Left ventricle myocardium inferior (tissue), 1 donor: ENCODE measurements around the gene GOLGA6L2. TPM values are rescaled to one million over a fixed set of nuclear protein-coding genes. Genes with fewer than 3 reads are reported as not detected.

Experiments
- DNase-seq: peaks from one replicate; pipeline ENCODE4 v3.0.0-alpha.2; 2020
- H3K27ac ChIP-seq: fragments of 200-600 bp; replicated peaks from 2 replicates; pipeline ENCODE4 v1.8.0; 2021
- H3K27me3 ChIP-seq: fragments of 200-600 bp; 2 replicates; pipeline ENCODE4 v1.8.0; 2021; ENCODE audit warnings: low read depth
- H3K36me3 ChIP-seq: fragments of 200-600 bp; 2 replicates; pipeline ENCODE4 v1.8.0; 2021
- H3K4me1 ChIP-seq: fragments of 200-600 bp; 2 replicates; pipeline ENCODE4 v1.8.0; 2021
- H3K4me3 ChIP-seq: fragments of 200-600 bp; 2 replicates; pipeline ENCODE4 v1.8.0; 2021; ENCODE audit warnings: mild to moderate bottlenecking, moderate library complexity
- H3K9me3 ChIP-seq: fragments of 200-600 bp; replicated peaks from 2 replicates; pipeline ENCODE4 v1.8.0; 2021
- CTCF ChIP-seq: fragments of 200-600 bp; IDR thresholded peaks from 2 replicates; pipeline ENCODE4 v1.8.0; 2021; ENCODE audit warnings: antibody characterized with exemption, mild to moderate bottlenecking, borderline replicate concordance
- intact Hi-C: fragments of 100-400 bp; cut with micrococcal nuclease; formaldehyde crosslinking; loops from one replicate; pipeline ENCODE4 v1.11.0; 2022
- long read RNA-seq: library from polyadenylated mRNA; unstranded; transcript quantifications from one replicate; pipeline ENCODE4 v2.0.0, GENCODE V29; 2021
- total RNA-seq: library from RNA; stranded (reverse); fragmentation: NEBNext Ultra II Directional; extraction: Animal tissue kit (Norgen Biotek cat#: 25700); gene quantifications from one replicate; pipeline ENCODE4 v1.2.1, GENCODE V29; 2021
- donor health status: DM: no; HTN: yes; CAD: no; lungs with severe emphysema.

Gene GOLGA6L2
- not detected for total RNA-seq
- long read RNA-seq = 0 reads

- intact Hi-C loops = no loop called here
- H3K4me3 ChIP-seq = no peak within 1 kb of the TSS
- no peak for TF ChIP-seq CTCF
- no peaks in the 10 kb centered on the region for H3K4me1 ChIP-seq
- DNase-seq = no peak
- H3K27ac ChIP-seq = no peak within 1 kb of the TSS
- no peaks in the 10 kb centered on the region for H3K36me3 ChIP-seq
- H3K9me3 ChIP-seq = no peaks in the 10 kb centered on the region
- peaks cover 8% of the 10 kb centered on the region for H3K27me3 ChIP-seq
These were observed at the start of gene GOLGA6L2 for GRCh38 chr15:23447107-23447500. TSS of gene GOLGA6L2 (minus strand) at chr15:23447243. CDS start at chr15:23447181, 62 bp downstream.

DNA sequence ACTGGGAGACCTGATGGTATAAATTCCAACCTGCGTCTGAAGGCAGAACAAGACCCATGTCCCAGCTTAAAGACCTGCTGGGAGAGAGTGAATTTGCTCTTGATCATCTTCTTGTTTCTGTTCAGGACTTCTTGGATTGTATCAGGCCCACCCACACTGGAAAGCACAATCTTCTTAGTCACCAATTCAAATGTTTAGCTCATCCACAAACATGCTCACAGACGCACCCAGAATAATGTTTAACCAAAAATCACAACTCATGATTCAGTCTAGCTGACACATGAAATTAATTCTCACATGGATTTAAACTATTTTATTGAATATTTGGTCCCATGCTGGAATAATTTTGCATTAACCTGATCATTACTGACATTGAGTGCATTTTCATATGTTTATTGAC is 37.8 kb upstream of the GOLGA6L2 start:
- Histone ChIP-seq H3K4me1 (peaks cover 13% of the 10 kb centered on the region), H3K4me3 (no peak overlapping the region), H3K27ac (no peak overlapping the region), H3K36me3 (no peaks in the 10 kb centered on the region), H3K27me3 (no peaks in the 10 kb centered on the region), H3K9me3 (no peaks in the 10 kb centered on the region)
- intact Hi-C loops = no loop called here
- no peak for DNase-seq
- TF ChIP-seq CTCF = no peak

DNA sequence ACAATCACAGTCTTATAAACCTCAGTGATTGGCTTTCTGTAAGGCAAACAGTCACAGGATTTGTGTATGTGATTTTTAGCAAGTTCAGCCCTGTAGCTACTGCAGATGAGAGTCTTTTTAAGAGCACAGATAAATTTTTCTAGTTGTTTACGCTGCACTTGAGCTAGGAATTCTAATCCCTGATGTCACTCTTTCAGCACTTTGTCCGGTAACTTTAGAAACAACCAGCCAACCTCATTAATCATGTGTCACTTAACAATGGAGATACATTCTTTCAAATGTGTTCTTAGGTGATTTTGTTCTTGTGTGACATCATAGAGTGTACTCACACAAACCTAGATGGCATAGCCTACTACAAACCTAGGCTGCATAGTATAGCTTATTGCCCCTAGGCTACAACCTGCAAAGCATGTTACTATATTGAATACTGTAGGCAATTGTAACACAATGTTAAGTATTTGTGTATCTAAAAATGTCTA is 36.8 kb upstream of the GOLGA6L2 start:
- peak overlapping the region; percentile 65 for H3K27ac ChIP-seq
- TF ChIP-seq CTCF = no peak
- no peaks in the 10 kb centered on the region for H3K36me3 ChIP-seq
- H3K9me3 ChIP-seq = no peaks in the 10 kb centered on the region
- intact Hi-C loops = no loop called here
- peaks cover 13% of the 10 kb centered on the region for H3K4me1 ChIP-seq
- DNase-seq = no peak
- no peaks in the 10 kb centered on the region for H3K27me3 ChIP-seq
- H3K4me3 ChIP-seq = no peak overlapping the region

DNA sequence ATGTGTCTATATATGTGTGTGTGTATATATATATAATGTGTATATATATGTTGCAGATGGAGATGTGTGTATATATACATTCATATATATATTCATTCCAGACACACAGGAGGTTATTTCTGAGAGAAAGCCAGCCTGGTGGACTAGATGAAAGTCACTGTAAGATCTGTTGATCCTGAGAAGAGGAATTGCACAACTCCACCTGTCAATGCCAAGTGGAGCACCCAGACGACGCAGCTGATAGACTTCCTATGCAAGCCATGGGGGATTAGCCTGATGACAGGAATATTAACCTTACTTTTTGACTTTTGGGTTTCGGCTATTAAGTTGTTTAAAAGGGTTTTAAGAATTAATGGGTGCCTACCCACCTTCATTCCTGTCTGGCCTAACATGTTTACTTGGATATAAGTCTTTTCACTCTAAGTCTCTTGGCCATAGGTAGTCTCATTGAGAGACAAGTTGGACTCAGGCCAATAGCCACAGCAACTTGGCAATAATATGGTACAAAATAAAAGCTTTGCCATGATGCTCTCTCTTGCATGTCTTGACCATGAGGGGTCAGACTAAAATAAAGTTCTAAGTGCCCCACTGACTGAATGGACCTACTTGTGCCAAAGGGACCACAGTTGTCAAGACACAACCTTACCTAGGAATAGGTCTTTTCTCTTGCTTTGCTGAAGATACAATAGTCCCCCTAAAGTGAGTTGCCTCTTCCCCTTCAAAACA is 35.9 kb upstream of the GOLGA6L2 start:
- no peak overlapping the region for H3K4me3 ChIP-seq
- H3K27ac ChIP-seq = peak overlapping the region; percentile 65
- no peak for TF ChIP-seq CTCF
- no peaks in the 10 kb centered on the region for H3K36me3 ChIP-seq
- no peaks in the 10 kb centered on the region for H3K9me3 ChIP-seq
- intact Hi-C loops = no loop called here
- no peak for DNase-seq
- no peaks in the 10 kb centered on the region for H3K27me3 ChIP-seq
- peaks cover 13% of the 10 kb centered on the region for H3K4me1 ChIP-seq

DNA sequence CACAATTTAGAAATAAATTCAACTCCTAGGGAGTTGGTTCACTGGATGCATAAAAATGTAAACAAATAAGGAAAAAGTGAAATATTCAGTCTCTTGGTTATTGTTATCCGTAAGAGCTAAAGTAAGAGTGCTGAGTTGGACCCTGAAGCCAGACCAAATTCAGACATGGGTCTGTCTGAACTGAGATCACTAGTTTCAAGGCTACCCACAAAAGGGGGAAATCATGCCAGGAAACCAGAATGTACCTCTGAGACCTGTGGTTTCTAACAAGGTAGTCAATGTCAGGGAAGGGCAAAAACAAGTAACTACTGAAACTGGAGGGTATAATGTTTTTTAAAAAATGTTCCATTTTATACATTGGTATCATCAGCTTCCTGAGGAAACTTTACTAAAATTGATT is 35.2 kb upstream of the GOLGA6L2 start:
- no peak for TF ChIP-seq CTCF
- Histone ChIP-seq H3K36me3 (no peaks in the 10 kb centered on the region), H3K9me3 (no peaks in the 10 kb centered on the region), H3K4me3 (no peak overlapping the region), H3K4me1 (peaks cover 13% of the 10 kb centered on the region), H3K27ac (no peak overlapping the region), H3K27me3 (no peaks in the 10 kb centered on the region)
- intact Hi-C loops = no loop called here
- DNase-seq = no peak
